ENCODE data around the gene LCN1. TPM values are rescaled to one million over a fixed set of nuclear protein-coding genes. Genes with fewer than 3 reads are reported as not detected.

Gene LCN1
- total RNA-seq, 4 donors from 2014 or later, result not detected

GRCh38 chr9:135514342-135515082 is 6.7 kb upstream of the LCN1 start:
- Histone ChIP-seq H3K4me1 (no peaks in the 10 kb centered on the region), H3K36me3 (no peaks in the 10 kb centered on the region), H3K9me3 (no peaks in the 10 kb centered on the region), H3K4me3 (no peak overlapping the region), H3K27ac (no peak overlapping the region), H3K27me3 (peaks cover 0 to 2% (median 0%) of the 10 kb centered on the region in 3 donors)
- DNase-seq, result no peak
- intact Hi-C loops (cut with DNase I; ENCODE audit: low total_unique reads) (no loop called here), in situ Hi-C loops (cut with MboI; ENCODE audit: low sequenced_read_pairs in 4 of 4) (no loop called here)
- TF ChIP-seq, protein P1, sequence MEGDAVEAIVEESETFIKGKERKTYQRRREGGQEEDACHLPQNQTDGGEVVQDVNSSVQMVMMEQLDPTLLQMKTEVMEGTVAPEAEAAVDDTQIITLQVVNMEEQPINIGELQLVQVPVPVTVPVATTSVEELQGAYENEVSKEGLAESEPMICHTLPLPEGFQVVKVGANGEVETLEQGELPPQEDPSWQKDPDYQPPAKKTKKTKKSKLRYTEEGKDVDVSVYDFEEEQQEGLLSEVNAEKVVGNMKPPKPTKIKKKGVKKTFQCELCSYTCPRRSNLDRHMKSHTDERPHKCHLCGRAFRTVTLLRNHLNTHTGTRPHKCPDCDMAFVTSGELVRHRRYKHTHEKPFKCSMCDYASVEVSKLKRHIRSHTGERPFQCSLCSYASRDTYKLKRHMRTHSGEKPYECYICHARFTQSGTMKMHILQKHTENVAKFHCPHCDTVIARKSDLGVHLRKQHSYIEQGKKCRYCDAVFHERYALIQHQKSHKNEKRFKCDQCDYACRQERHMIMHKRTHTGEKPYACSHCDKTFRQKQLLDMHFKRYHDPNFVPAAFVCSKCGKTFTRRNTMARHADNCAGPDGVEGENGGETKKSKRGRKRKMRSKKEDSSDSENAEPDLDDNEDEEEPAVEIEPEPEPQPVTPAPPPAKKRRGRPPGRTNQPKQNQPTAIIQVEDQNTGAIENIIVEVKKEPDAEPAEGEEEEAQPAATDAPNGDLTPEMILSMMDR (IDR thresholded peaks at IDR 0.05 in 4 of 5, conservative IDR thresholded peaks at IDR 0.05 in 1 of 5), result no peak
- TF ChIP-seq POLR2A (IDR thresholded peaks at IDR 0.05), result no peak
- no peak for ATAC-seq

- no peak for TF ChIP-seq POLR2A (IDR thresholded peaks at IDR 0.05)
- TF ChIP-seq, protein P1 (IDR thresholded peaks at IDR 0.05 in 4 of 5, conservative IDR thresholded peaks at IDR 0.05 in 1 of 5), result no peak
- ATAC-seq (no peak), DNase-seq (no peak)
- intact Hi-C loops (cut with DNase I; ENCODE audit: low total_unique reads) (no loop called here), in situ Hi-C loops (cut with MboI; ENCODE audit: low sequenced_read_pairs in 4 of 4) (no loop called here)
- Histone ChIP-seq H3K27me3 (peaks cover 0 to 2% (median 0%) of the 10 kb centered on the region in 3 donors), H3K4me1 (no peaks in the 10 kb centered on the region), H3K9me3 (no peaks in the 10 kb centered on the region), H3K4me3 (no peak overlapping the region), H3K36me3 (no peaks in the 10 kb centered on the region), H3K27ac (no peak overlapping the region)
Measured at GRCh38 chr9:135515083-135515951, 5.9 kb upstream of the LCN1 start.

GRCh38 chr9:135516132-135516860 is 4.9 kb upstream of the LCN1 start:
- DNase-seq, result no peak
- in situ Hi-C loops (cut with MboI; ENCODE audit: low sequenced_read_pairs in 4 of 4), result no loop called here
- no peak for TF ChIP-seq POLR2A (IDR thresholded peaks at IDR 0.05)
- TF ChIP-seq, protein P1 (IDR thresholded peaks at IDR 0.05 in 4 of 5, conservative IDR thresholded peaks at IDR 0.05 in 1 of 5), result no peak
- intact Hi-C loops (cut with DNase I; ENCODE audit: low total_unique reads), result no loop called here
- Histone ChIP-seq H3K27me3 (peaks cover 0 to 2% (median 0%) of the 10 kb centered on the region in 3 donors), H3K4me1 (no peaks in the 10 kb centered on the region), H3K4me3 (no peak overlapping the region), H3K36me3 (no peaks in the 10 kb centered on the region), H3K27ac (no peak overlapping the region), H3K9me3 (no peaks in the 10 kb centered on the region)
- ATAC-seq, result no peak

DNA sequence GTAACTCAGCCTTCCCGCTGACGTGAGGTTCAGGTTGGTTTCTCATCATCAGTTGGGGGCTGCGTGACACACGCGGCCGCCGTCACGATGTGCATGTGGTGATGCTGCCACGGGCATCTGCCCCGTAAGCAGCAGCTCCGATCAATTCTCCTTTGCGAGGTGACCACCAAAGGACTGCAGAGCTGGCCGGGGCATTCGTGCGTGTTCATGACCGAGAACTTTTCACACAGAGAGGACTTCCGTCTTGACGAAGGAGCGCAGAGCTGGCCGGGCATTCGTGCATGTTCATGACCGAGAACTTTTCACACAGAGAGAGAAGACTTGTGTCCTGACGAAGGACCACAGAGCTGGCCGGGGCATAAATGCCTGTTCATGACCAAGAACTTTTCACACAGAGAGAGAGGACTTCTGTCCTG is 3.8 kb upstream of the LCN1 start:
- Histone ChIP-seq H3K27ac (no peak overlapping the region), H3K27me3 (peaks cover 0 to 4% (median 0%) of the 10 kb centered on the region in 3 donors), H3K9me3 (no peaks in the 10 kb centered on the region), H3K4me1 (no peaks in the 10 kb centered on the region), H3K4me3 (no peak overlapping the region), H3K36me3 (no peaks in the 10 kb centered on the region)
- TF ChIP-seq, protein P1 (IDR thresholded peaks at IDR 0.05 in 4 of 5, conservative IDR thresholded peaks at IDR 0.05 in 1 of 5), result no peak
- intact Hi-C loops (cut with DNase I; ENCODE audit: low total_unique reads) (no loop called here), in situ Hi-C loops (cut with MboI; ENCODE audit: low sequenced_read_pairs in 4 of 4) (no loop called here)
- ATAC-seq (no peak), DNase-seq (no peak)
